NK-92 (cell line): ENCODE results near the gene GNAZ.

Source experiments
- DNase-seq: peaks from one replicate; lab custom pipeline; 2025; ENCODE audit not compliant: unreplicated experiment; lab: John Stamatoyannopoulos, UW

GNAZ gene

DNA sequence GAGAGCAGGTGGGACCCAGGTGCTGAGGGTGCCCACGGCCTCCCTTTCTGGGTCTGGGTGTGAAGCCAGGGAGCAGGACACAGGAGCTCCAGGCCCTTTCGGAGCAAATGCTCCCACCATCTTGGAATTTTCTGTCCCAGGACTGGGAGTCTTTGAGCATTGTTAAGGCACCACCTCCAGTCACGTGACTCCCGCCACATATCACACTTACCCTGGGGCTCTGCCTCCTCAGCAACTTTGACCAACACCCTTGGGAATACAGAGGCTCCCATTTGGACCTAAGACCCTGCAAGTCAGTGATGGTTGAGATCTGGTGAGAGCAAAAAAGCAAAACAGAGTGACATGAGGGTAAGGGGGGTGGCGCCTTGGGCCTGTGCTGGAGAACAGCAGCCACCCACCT, 35.6 kb downstream of the GNAZ start:
- no peak for DNase-seq

DNA sequence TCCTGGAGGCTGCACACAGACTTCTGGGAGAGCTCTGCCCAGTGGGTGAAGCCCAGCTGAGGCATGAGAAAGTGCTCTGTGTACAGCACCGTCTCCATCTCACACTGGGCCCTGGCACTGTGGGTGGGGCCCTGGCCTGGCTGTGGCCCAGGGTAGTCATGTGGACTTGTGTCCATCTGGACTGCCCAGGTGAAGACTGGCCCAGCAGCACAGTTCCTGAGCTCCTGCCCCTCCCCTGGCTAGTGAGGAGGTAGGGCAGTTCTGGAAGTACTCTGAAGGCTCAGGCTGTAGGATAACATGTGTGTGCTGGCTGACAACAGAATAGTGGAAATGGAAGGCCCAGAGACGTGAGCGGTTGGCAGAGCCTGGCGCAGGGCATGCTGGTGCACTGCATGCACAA, 36.0 kb downstream of the GNAZ start:
- no peak for DNase-seq

DNA sequence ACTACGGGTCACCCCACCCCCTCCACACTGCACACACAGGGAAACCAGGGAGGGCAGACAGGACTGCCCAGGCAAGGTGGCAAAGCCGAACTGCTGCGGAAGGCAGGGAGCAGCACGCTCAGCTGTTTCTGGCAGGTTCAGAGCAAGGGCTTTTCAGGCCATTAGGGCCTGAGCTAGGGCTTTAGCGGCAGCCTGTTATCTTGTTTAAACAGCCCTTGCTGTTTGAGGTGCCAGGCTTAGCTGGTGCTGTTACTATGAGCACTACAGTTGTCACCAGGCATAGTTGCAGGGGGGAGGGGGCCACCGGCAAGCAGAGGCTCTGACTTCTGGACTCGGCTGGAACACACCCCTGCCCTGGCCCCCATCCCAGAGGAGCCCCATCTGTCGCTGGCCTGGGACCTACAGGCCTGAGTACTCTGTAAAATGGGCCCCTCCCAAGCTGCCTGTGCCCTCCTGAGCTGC, 36.6 kb downstream of the GNAZ start:
- no peak for DNase-seq

DNA sequence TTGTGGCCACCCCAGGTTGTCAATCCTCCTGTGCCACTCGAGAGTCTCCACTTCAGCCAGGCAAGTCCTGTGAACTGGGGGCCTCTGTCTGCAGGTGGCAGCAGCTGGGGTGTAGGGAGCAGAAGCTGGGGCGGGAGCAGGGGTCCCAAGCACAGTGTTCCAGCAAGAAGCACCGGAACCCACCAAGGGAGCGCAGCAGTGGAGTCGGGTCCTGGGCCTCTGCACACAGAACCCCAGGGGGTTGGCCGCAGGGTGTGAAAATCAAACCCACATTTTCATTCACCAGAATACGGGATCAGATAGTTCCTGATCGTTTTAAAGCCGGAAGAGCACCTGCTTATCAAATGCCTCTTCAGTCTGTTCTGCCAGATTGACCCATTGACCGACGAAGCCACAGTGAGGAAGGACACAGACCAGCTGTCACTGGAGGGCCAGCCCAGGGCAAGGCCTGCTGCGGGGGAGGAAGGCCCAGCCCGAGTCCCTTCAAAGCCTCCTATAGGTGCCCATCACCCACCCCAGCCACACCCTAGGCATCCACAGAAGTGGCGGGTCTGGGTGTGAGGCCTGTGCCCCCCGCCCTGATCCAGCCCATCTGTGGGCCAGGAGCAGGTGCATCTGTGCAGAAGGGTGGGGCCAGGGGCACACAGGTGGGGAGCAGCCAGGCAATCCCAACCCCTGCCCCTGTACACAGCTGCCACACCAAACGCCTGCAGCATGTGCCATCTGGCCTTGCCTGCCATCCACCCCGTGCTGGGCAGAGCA, 37.3 kb downstream of the GNAZ start:
- DNase-seq, result no peak

DNA sequence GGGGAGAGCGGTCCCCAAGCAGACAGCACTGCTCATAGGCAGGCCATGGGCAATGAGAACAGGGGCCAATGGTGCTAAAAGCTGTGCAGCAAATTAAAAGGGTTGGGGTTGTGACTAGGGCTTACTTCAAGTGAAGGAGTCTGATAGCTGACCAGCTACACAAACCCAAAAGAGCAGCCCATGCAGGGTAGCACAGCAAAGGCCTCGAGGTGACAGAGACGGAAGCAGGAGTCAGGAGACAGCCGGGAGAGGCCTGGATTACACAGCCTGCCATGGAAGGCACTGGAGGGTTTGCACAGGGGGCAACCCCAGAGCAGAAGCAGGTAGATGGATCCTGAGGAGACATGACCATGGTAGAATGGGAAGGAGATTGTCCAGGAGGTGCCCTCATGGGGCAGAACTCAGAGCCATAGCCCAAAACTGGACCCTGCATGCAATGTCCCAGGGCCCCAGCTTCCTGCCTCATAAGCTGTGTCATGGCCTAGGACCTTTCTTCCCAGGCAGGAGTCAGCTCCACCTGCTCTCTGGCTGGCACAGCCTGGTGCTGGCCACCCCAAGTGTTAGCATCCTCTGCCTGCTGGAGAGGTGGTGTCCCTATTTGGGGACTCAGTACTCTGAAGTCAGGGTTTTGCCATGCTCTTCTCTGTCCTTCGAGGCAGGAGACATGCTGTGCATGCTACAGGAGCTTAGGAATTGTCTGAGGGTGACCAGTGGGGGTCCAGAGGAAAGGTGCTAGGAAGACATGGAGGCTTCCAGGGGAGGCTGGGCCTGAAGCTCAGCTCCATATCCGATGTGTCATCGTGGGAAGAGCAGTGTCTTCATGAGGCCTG, 38.1 kb downstream of the GNAZ start:
- DNase-seq, result no peak

DNA sequence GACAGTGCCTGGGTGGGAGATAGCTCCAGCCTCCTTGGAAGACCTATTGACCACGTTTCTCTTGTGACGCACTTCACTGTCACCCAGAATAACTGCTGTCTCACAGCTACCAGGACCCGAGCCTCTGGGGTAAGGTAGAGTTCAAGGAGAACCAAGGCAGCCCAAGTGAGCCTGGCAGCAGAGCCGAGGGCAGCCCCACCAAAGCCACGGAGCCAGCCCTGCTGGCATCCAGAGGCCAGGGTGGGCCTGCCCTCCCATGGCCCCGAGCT, 38.7 kb downstream of the GNAZ start:
- no peak for DNase-seq

DNA sequence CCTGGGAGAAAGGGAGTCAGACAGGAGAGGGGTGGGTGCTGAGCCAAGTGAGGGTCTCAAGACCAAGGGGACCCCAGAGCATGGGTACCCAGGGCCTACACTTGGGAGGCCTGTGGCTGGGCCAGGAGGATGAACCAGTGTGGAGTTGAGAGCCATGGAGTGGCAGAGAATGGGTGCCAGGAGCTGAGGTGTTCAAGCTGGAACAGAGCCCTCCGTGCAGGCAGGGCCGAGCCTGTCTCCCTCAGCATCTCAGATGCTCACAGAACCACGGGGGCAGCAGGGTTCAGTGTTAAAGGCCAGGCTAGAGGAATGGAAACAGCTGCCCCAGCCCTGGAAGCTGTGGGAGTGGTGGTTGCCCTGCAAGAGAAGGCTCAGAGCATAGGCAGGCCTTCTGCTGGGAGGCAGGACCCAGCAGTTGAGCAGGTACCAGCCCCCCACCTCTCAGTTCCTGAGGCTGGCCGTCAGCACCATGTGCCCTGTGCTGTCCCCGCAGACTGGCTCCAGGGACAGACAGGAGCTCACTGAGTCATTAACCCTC, 39.2 kb downstream of the GNAZ start:
- DNase-seq, result no peak

DNA sequence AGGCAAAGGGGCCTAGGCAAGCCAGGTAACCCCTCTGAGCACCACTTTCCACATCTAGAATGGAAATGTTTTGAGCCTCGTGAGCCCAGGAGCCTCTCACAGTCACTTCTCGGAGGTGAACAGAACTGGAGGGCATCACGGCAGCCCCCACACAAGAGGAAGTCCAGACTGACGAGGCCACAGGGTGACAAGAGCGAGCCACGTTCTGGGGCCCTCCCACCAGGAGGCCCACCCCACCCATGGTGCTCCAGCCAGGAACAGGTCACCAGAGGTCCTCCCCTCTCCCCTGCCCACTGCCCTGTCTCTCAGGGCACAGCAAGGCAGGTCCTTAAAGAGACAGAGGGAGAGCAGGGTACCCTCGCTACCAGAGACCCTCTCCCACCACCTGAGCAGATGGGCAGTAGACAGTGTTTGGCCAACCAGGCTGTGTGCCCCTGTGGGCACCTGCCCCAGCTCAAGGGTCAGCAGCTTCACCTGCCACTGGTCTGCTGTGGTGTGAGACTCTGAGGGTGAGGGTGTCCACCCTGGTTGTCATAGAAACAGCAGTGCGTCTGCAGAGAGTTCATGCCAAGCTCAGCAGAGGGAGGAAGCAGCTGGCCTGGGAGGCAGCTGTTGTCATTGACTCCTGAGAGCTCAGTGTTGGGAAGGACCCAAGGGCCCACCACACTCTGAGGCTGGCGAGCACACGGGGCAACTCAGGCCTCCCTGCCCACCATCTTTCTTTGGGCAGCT, 40.0 kb downstream of the GNAZ start:
- no peak for DNase-seq

DNA sequence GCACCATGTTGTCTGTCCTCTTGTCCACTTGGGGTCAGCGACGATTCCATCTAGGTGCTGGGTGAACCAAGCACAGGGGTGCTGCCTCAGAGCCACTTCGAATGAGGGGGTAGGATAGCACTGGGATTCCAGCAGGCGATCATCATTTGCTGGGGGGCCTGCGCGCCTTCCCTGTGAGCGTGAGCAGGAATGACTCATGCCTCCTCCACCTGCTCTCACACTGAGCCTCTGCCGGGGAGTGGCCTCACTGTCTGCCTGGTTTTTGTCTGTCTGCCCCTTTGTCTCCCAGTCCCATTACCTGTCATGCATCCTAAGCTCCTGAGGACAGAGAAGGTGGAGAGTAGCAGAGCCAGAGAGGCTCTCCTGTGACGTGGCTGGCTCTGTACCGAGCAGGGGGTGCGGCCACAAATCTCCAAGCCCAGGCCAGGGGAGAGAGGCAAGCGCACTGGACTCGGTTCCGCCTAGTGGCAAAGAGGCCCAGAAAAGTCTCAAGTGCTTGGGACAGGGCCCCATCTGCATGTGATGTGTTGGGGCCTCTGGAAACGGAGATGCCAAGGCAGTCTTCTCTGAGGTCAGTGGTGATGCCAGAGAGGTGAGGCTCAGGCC, 40.7 kb downstream of the GNAZ start:
- DNase-seq, result no peak

DNA sequence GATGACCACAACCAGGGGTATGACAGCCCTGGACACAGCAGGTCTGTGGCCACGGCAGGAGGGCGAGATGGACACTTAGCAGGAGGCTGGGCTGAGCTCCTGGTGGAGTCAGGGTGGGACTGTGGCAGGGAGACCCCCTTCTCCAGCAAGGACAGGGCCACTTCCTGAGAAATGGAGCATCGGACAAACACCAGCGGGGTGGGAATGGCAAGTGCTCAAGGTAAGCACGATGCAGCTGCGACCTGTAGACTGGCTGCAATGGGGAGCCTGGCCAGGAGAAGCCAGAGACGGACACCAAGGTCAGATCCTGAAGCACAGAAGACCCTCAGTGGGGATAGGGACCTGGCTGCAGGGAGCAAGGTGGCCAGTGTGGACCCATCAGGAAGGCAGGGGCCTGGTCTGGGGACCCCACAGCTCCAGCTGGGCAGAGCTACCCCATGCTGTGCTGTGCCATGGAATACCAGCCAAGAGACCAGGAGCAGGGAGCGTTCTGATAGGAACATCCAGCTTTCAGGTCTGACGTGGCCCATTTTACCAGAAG, 42.2 kb downstream of the GNAZ start:
- DNase-seq, result no peak

DNA sequence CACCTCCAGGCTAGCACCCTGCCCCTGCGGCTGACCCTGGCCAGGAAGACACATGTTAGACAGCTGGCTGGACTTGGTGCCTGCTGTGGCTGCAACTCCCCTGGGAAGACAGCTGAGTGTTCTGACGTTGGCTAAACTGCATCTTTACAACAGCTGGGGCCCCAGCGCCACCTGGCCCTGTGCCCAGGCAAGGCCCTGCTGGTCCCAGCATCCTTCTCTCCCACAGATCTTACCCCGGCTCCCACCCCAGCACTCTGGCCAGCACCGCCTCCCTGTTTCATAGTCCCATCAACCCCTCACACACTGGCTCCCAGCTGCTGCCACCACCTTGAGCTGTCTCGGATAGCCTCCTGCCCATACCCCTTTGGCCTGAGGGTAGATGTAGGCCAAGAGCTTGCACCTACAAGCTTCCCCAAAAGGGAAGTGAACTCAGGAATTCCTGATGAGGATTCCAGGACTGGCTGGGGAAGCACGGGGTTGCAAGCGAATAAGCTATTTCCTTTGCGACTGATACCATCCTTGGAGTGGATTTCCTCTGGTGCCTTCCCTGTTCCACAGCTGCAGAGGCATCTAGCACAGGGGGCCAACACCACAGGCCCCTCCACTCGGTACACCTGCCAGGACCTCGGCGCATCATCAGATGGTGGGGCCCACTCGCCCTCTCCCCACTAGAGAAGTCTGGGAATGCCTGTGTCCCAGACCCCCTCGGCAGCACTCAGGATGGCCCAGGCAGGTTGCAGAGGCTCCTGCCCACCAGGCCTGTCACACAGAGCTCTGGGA, 42.9 kb downstream of the GNAZ start:
- no peak for DNase-seq

DNA sequence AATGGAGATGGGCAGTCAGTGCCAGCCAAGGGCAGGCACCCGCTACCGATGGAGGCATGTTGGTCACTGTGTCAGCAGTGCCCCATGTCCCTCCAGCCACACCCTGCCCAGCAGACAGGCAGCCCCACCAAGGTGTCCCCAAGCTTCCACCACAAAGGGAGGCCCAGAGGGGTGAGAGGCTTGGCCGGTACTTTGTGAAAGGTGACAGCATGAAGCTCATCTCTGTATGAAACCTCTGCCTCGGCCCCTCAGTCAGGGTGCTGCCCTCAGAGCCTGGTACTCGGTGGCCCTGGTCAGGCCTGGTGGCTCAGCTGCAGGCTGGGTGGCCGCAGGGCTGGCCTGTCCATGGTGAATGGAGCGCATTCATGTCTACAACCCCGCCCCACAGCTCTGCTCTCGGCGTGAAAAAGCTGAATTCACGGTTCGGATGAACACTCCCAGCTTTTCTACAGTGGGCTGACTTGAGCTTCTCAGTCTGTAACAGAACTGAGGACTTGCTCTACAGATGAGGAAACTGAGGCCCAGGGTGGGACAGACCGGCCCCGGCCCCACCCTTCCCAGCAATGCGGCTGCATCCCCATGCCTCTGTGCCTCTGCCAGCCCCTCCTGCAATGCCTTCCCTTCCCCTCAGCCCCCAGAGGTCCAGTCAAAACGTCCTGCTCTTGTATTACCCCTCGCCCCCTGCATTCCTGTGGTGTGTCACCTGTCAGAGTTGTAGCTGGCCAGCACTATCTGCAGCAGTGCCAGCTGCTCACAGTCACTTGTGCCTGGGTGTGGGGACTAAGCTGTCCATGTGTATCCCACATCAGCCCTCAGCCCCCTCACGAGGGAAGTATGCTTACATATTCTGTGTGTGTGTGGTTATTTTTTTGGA, 43.8 kb downstream of the GNAZ start:
- DNase-seq, result no peak

DNA sequence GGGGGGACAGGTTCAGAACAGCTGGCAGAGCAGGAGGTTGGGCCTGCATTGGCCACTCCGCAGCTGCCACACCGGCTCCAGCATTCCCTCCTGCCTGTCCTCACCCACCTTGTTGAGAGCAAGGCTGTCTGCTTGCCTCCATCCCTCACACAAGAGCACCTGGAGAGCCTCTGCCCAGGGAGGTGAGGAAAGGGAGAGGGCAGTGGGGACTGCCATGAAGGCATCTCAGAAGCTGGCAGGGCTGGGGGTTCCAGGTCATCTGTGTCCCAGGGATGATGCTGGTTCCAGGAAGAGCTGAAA, 44.4 kb downstream of the GNAZ start:
- DNase-seq, result no peak

DNA sequence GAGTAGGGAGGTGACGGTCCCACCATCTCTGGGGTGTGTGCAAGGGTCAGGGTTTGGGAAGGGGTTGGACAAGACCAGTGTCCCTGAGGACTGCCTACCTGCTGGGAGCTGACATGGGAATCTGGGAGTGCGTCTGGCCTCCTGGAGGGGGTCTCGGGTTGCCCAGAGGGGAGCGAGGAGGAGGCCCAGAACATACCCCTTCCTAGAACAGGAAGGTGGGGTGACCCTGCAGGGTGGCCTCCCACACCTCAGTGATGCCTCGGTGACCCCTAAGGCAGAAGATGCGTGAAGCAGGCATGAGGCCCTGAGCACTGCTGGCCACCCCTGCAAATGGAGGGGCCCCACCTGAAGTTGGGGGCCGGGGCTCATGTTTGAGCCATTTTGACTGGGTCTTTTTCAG, 45.0 kb downstream of the GNAZ start:
- DNase-seq, result no peak

DNA sequence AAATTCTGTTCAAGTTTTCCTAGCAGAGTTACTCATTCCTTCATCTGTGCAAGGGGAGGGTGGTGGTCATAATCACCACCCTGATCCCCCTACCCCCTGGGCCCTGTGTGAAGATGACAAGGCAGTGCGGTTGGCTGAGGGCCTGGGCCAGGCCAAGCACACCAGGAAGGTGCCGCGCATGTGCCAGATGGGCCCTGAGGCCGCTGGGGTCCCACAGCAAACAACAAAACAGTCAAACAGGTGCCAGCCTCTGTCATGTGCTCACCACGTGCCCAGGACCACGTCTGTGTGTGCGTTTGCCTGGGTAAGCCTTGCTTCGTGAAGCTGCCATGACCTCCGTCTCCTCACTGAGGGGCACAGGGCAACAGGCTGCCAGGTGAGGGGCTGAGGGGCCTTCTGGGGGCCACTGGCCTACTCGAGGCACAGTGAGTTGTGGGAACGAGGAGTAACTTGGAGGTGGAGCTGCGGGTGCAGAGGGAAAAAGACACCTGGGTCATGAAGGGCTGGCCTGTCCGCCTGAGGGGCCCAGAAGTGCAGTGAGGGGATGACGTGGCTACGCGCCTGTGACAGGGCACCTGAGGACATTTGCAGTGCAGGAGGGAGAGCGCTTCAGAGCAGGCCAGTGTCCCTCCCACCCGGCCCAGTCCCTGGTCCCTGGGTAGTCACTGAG, 45.6 kb downstream of the GNAZ start:
- no peak for DNase-seq

DNA sequence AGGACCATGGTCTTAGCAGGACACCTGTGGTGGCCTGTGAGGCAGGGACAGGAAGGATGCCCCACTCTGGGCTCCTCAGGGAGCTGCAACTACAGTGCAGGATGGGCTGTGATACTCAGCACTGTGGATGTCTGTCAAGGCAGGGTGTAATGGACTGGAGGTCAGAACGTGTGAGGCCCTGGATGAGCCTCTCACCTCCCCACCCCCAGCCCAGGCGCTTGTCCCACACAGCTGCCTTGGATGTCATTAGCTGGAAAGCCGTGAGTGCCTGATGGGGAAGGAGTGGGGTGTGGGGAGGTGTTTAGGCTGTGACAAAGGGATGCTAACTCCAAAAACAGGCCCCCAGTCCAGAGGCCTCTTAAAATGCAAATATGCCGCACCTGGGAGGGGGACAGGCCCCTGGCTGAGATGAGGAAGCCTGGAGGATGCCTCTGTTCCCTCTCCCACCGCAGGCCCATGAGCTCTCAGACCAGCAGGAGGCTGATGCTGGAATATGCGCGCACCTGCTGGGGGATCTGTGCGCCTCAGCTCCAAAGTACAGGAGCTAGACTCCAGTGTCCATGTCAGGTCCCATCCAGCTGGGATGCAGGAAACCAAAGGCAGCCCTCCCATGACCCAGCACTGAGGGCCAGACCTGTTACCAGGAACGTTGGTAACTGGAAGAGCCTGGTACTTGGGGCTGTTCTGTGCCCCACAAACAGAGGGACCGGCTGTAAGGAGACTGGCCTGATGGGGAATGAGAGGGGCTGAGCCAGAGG, 46.4 kb downstream of the GNAZ start:
- no peak for DNase-seq

DNA sequence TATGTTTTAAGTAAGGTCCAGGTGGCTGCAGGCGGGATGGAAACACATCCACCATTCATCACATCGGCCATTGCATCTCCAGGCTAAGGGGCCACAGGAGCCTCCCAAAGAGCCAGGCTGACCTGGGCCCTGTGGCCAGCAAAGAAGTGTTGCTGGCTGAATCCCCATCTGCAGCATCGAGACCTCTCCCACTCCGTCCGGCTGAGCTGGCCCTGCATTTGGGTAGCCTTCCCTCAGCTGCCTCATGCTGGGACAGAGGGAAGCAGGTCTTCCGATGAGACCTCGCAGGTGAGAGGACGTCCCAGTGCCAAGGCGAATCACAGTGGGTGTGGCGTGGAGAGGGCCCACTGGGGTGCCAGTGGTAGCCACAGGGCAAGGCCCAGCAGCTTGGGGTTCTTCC, 47.0 kb downstream of the GNAZ start:
- no peak for DNase-seq

DNA sequence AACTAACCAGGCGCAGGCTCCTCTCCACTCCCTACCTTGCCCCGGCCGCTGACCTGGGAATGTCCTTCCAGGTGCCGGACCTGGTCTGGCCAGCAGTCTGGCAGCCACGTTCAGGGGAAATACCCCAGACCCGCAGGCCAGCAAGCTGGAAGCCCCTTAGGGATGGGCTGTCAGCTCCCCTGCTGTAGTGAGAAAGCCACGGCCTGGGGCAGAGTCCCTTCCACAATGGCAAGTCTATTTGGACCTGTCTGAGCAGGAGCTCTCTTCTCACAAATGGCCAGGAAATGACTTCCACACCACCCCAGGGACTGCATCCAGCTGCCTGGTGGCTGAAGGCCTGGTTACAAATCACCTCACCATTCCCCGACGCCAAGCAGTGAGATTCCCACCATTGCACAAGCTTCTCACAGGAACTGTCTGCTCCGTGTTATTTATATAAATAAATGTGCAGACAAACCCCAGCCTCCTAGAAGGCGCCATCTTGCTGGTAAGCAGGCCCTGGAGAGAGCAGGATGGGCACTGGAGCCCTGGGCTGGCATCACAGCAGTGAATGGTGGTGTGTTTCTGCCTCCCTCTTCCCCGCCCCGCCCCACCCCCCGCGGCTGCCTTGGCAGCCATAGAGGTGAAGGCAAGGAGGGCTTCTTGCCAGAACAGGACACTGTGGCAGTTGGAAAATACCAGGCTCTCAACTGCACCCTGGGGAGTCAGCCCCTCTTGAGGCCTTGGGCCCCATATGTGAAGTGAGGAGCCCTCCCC, 47.8 kb downstream of the GNAZ start:
- DNase-seq, result no peak
